ENCODE data around the gene ARHGAP32.

ARHGAP32 gene

DNA sequence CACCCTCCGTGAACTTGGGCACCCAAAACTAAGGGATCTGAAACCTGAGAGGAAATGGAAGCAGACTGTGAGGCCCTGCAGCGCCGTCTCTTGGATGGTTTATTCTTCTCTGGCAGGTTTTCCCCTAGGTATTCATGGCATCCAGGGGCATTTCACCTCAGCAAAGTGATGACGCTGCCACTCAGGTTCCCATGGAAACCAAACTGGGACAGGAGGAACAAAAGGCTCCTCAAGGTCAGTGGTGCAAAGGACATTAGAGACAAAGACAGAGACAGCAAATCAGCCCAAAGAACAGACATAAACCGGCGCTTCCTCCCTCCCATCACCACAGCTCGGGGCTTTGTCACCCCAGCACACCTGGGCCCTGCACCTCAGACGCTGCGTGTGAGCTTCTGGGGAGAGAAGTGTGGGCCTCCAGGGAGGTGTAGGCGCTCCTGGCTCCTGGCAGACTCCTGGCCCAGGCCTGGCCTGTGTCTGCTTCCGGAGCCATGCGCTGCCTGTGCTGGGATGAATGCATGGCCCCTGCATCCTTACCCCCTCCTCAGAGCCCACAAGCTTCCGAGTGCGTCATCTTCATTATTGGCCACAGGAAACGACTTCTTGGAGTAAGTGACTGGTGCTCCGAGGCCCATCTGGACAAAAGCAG is 255.4 kb downstream of the ARHGAP32 start:
- Mint-ChIP-seq H3K4me1 (ENCODE audit: low read depth) (no peaks in the 10 kb centered on the region), H3K27ac (no peak overlapping the region), H3K36me3 (no peaks in the 10 kb centered on the region), H3K4me3 (no peak overlapping the region), H3K27me3 (no peaks in the 10 kb centered on the region), H3K9me3 (ENCODE audit: low read depth) (no peaks in the 10 kb centered on the region)

DNA sequence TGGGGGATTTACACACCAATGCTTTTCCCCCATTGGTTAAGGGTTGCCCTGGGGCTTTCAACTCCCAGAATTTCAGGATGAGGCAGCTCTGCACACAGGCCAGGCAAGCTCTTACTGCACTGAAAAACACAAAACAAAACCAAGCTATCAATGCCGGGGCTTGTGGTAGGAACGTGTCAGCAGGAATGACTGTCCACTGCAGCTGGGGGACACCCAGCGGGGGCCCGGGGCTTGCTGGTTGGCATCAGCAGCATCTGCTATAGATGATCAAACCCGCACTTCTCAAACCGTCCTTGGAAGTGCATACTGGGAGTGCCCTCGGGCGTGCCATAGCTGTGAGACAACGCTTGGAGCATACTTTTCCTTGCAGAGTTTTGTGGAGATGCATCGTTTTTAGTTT is 257.2 kb downstream of the ARHGAP32 start:
- Mint-ChIP-seq H3K27ac (no peak overlapping the region), H3K4me3 (no peak overlapping the region), H3K36me3 (no peaks in the 10 kb centered on the region), H3K4me1 (ENCODE audit: low read depth) (no peaks in the 10 kb centered on the region), H3K9me3 (ENCODE audit: low read depth) (no peaks in the 10 kb centered on the region), H3K27me3 (no peaks in the 10 kb centered on the region)

DNA sequence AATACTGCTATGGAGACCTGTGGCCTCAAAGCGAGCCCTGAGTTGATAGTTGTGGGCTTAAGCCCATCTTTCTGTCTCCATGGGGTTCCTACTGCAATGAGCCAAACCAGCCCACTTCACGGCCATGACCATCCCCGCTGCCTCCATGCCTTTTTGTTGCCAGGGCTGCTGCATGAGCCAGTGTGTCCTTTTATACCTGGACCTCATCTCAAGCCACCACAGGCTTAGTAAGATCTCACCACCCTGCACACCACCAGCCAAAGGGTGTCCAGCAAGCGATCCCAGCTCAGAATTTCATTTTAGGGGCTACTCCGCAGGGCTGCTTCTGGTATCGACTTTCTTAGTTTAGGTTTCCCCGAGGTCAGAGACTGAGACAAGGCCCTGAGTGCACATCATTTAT is 257.8 kb downstream of the ARHGAP32 start:
- H3K27me3 Mint-ChIP-seq, result peaks cover under 1% of the 10 kb centered on the region

DNA sequence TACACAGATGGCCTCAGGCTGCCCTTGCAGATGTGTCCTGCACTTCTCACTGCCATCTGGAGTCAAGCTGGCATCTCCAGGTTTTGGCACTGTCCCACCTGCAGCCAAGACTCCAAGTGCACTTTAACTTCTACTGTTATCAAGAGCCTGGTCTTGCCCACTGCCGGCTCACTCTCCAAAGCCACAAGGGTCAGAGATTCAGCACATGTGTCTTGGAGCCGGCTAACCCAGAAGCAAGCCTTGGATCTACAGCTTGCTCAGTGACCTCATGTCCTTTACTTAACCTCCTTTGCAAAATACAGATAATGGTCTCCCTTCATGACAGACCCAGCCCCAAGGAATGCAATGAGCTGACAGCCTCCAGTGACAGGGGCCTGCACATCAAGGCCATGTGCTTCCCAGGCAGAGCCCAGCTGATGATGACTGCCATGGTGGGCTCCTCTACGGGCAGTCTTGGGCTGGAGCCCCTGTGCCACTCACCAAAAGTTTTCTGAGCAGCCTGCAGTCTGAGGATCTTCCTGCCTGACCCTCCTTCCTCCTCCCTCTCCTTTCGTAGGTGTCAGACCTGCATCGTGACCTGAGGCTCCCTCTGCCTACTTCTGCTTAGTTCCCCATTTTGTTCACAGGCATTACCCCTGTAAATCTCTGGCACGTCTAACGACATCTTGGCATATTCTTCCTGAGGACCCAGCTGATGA is 258.5 kb downstream of the ARHGAP32 start:
- no peaks in the 10 kb centered on the region for H3K9me3 Mint-ChIP-seq (ENCODE audit: low read depth)
- H3K36me3 Mint-ChIP-seq, result no peaks in the 10 kb centered on the region
- H3K4me3 Mint-ChIP-seq, result no peak overlapping the region
- peaks cover under 1% of the 10 kb centered on the region for H3K4me1 Mint-ChIP-seq (ENCODE audit: low read depth)
- H3K27me3 Mint-ChIP-seq, result peaks cover 2% of the 10 kb centered on the region
- no peak overlapping the region for H3K27ac Mint-ChIP-seq

More for the DNA sequence above, 257.8 kb downstream of the ARHGAP32 start:
- H3K27ac Mint-ChIP-seq, result no peak overlapping the region
- H3K4me3 Mint-ChIP-seq, result no peak overlapping the region
- no peaks in the 10 kb centered on the region for H3K4me1 Mint-ChIP-seq (ENCODE audit: low read depth)
- no peaks in the 10 kb centered on the region for H3K36me3 Mint-ChIP-seq
- no peaks in the 10 kb centered on the region for H3K9me3 Mint-ChIP-seq (ENCODE audit: low read depth)

DNA sequence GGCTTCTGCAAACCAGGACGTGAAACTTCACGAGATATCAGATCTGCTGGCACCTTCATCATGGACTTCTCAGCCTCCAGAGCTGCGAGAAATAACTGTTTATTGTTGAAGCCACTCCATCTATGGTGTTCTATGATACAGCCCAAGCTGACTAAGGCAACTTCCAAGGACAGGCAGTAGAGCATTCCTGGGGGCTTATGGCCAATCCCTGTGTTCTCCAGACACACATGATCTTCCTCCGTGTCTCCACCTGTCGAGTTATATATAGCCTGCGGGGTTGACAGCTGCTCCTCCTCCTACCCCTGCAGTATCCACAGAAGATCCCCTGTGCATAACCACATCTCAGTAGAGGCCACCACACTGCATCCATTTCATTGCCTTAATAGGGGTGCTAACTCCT is 260.5 kb downstream of the ARHGAP32 start:
- Mint-ChIP-seq H3K27ac (no peak overlapping the region), H3K36me3 (no peaks in the 10 kb centered on the region), H3K4me1 (ENCODE audit: low read depth) (peaks cover 8% of the 10 kb centered on the region), H3K4me3 (no peak overlapping the region), H3K9me3 (ENCODE audit: low read depth) (no peaks in the 10 kb centered on the region), H3K27me3 (peaks cover 2% of the 10 kb centered on the region)

DNA sequence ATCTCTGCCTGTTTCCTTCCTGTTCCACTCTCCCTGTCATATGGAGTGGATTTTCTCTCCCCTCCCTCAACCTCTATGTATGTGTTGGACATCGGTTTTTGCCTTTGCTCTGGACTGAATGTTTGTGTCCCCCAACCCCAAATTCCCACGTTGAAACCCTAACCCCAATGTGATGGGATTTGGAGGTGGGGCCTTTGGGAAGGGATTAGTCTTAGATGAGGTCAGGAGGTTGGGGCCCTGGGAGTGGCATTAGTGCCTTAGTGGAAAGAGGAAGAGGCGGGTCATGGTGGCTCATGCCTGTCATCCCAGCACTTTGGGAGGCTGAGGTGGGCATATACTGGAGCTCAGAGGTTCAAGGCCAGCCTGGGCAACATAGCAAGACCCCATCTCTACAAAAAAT is 261.1 kb downstream of the ARHGAP32 start:
- Mint-ChIP-seq H3K27ac (no peak overlapping the region), H3K36me3 (no peaks in the 10 kb centered on the region), H3K9me3 (ENCODE audit: low read depth) (no peaks in the 10 kb centered on the region), H3K4me1 (ENCODE audit: low read depth) (peaks cover 8% of the 10 kb centered on the region), H3K27me3 (peaks cover 2% of the 10 kb centered on the region), H3K4me3 (no peak overlapping the region)

DNA sequence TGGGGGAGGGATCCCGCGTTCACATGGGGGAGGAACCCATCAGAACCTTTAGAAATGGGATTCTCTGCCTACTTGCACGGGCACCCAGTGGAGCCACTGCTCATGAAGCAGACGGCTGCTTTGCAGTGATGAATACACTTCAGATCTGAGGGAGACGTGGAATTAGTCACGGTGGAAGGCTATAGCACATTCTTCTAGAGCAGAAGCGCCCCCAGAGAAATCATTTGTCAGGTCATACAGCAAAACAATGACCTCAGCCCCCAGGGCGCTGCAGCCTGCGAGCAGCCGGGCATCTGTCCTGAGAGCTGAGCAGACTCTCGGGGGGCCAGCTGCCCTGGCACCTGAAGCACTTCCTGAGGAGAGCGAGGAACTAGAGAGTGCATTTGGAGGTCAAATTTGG is 262.1 kb downstream of the ARHGAP32 start:
- H3K27me3 Mint-ChIP-seq, result peaks cover 2% of the 10 kb centered on the region
- H3K4me1 Mint-ChIP-seq (ENCODE audit: low read depth), result peaks cover 8% of the 10 kb centered on the region
- no peaks in the 10 kb centered on the region for H3K9me3 Mint-ChIP-seq (ENCODE audit: low read depth)
- H3K36me3 Mint-ChIP-seq, result no peaks in the 10 kb centered on the region
- no peak overlapping the region for H3K4me3 Mint-ChIP-seq
- no peak overlapping the region for H3K27ac Mint-ChIP-seq

DNA sequence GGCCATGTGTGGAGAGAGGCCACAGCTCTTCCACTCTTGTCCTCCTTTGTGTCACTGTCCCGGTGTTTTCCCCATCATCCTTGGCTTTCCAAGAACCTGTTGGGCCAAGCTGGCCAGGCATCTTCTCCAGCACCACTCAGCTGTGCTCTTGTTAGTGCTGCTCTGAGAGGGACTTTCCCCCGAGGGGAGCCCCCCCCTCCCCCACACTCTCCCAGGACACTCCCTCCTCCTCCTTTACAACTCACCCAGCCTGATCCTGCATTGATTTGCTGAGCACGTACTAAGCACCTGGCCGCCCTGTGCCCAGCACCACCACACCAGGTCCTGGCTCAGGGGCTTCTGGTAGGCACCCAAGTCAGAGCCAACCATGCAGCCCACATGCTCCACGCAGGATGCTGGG is 262.7 kb downstream of the ARHGAP32 start:
- Mint-ChIP-seq H3K4me1 (ENCODE audit: low read depth) (peaks cover 8% of the 10 kb centered on the region), H3K4me3 (no peak overlapping the region)

DNA sequence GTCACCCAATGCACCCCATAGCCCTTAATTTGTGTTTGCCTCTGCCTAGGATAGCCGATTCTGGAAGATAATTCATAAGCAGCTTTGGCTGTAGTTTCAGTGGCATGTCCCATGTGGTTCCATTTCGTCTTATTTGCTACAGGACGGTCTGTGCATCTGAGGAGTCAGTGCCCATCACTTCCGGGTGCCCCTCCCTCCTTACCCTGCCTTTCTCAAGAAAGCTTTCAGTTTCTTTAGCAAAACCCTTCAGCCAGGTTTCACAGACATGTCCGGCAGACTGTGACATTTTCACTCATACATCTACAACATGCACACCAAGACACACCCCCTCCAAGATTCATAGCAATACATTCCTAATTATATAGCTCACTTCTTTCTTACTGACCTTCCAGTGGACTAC is 263.7 kb downstream of the ARHGAP32 start:
- Mint-ChIP-seq H3K36me3 (no peaks in the 10 kb centered on the region), H3K27me3 (peaks cover 2% of the 10 kb centered on the region), H3K4me1 (ENCODE audit: low read depth) (peaks cover 8% of the 10 kb centered on the region), H3K9me3 (ENCODE audit: low read depth) (no peaks in the 10 kb centered on the region), H3K27ac (no peak overlapping the region), H3K4me3 (peak overlapping the region; percentile 0)

More for the DNA sequence above, 262.7 kb downstream of the ARHGAP32 start:
- H3K36me3 Mint-ChIP-seq, result no peaks in the 10 kb centered on the region
- peaks cover 2% of the 10 kb centered on the region for H3K27me3 Mint-ChIP-seq
- H3K27ac Mint-ChIP-seq, result no peak overlapping the region
- no peaks in the 10 kb centered on the region for H3K9me3 Mint-ChIP-seq (ENCODE audit: low read depth)

DNA sequence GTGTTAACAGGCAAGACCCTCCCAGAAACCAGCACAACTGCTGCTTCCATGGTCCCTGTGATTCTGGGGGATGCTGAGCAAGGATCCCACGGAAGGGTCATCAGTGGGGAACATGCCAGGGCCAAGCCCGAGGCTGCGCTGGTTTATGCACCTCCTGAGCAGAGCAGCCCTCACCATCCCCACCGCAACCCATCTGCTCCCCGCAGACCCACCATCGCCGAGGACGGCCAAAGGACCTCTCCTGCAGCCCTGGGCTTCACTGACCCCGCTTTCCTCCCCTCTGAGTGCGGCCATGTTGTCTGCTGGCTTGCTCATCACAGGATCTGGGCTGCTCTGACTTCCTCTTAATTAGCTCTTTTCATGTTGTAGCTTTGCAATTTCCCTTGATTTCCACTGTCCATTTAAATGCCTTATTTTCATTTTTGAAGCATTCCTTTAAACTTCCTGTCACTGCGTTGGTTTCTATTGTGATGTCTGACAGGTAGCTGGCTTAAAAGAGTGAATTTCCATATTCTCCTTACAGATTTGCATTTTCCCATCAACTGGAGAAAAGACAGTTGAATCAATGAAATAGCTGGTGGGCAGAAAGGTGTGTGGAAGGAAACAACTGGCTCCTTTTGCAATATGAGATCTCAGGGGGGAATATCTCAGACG is 264.3 kb downstream of the ARHGAP32 start:
- peaks cover 2% of the 10 kb centered on the region for H3K27me3 Mint-ChIP-seq
- no peaks in the 10 kb centered on the region for H3K36me3 Mint-ChIP-seq
- no peak overlapping the region for H3K4me3 Mint-ChIP-seq
- peaks cover 8% of the 10 kb centered on the region for H3K4me1 Mint-ChIP-seq (ENCODE audit: low read depth)
- H3K27ac Mint-ChIP-seq, result no peak overlapping the region
- H3K9me3 Mint-ChIP-seq (ENCODE audit: low read depth), result no peaks in the 10 kb centered on the region

DNA sequence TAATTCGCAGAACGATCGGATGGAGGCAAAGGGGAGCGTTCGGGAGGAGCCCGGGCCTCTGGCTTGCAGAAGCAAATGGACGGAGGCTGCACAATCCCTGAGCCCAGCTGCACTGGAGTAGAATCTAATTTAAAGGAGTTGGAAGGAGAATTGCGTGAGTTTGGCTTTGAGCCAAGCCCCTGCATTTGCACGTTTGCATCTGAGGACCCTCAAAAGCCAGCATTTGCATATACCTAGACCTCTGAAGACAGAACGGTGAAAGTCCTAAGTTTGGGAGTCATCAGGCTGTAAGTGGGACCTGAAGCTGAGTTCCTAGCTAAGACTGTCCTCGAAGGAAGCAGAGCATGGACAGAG is 265.0 kb downstream of the ARHGAP32 start:
- Mint-ChIP-seq H3K27me3 (peaks cover 2% of the 10 kb centered on the region), H3K4me3 (no peak overlapping the region), H3K9me3 (ENCODE audit: low read depth) (no peaks in the 10 kb centered on the region), H3K4me1 (ENCODE audit: low read depth) (peaks cover 8% of the 10 kb centered on the region), H3K36me3 (no peaks in the 10 kb centered on the region), H3K27ac (no peak overlapping the region)

DNA sequence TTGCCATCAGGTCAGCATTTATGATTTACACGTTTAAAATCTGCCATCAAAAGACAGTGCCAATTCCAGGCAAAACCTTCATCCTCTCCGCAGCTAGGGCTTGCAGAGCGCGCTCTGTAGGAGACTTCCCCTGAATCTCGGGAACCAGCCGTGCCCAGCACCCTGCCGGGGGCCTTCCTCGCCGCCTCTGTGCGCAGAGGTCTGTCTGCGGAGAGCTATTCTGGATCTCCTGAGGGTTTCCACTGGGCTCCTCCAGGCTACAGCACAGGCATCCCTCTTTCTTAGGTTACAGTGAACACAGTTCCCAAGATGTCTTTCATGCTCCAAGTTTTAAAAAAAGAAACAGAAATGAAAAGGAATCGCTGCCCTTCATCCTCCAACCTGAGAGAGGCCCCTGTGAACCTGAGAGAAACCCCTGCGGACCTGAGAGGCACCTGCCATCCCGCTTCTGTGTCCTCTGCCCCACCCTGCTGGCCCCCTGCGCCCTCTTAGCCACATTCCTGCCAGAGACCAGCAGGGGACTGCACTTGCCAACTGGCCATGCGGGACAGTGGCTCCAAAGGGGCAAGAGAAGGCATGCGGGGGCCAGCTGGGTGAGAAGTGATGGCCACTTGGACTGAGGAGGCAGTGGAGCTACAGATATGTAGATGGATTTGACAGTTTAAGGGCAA is 265.6 kb downstream of the ARHGAP32 start:
- Mint-ChIP-seq H3K4me1 (ENCODE audit: low read depth) (peaks cover 8% of the 10 kb centered on the region), H3K36me3 (no peaks in the 10 kb centered on the region), H3K27me3 (peaks cover 2% of the 10 kb centered on the region)

DNA sequence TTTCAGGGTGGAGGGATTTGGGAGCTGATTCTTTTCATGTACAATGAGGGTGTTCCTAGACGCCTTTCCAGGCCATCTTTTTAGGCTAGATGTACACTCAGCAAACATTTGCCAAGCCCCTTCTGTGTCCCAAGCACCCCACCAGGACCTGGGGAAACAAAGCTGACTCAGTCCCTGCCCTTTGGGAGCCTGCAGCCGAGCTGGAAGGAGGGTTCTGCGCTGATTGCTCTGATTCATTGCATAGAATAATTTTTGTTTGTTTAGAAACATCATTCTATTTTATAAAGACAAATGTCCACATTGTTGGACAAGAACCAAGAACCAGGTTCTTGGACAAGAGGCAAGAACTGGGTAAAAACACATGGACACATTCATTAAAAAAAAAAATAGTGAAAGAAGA is 266.1 kb downstream of the ARHGAP32 start:
- peaks cover 8% of the 10 kb centered on the region for H3K4me1 Mint-ChIP-seq (ENCODE audit: low read depth)
- H3K27me3 Mint-ChIP-seq, result peaks cover 2% of the 10 kb centered on the region
- no peaks in the 10 kb centered on the region for H3K36me3 Mint-ChIP-seq
- H3K27ac Mint-ChIP-seq, result no peak overlapping the region
- no peak overlapping the region for H3K4me3 Mint-ChIP-seq
- H3K9me3 Mint-ChIP-seq (ENCODE audit: low read depth), result no peaks in the 10 kb centered on the region

More for the DNA sequence above, 265.6 kb downstream of the ARHGAP32 start:
- no peak overlapping the region for H3K4me3 Mint-ChIP-seq
- no peak overlapping the region for H3K27ac Mint-ChIP-seq
- no peaks in the 10 kb centered on the region for H3K9me3 Mint-ChIP-seq (ENCODE audit: low read depth)

DNA sequence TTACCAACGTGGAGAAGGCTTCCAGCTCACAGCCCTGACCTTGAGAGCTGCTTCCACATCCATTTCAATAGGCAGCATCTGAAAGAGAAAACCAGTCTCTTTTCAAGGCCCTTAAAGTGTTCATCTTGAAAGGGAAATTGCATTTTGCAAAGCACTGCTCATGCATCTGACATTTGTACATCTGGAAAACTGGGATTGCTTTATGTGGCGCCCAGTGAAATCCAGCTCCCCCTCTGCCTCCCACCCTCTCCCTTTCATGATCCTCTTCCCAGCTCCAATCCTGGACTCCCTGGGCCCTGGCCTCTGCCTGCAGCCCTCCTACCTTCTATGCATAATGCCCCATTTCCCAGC is 266.9 kb downstream of the ARHGAP32 start:
- peaks cover 8% of the 10 kb centered on the region for H3K4me1 Mint-ChIP-seq (ENCODE audit: low read depth)
- H3K4me3 Mint-ChIP-seq, result no peak overlapping the region
- no peaks in the 10 kb centered on the region for H3K36me3 Mint-ChIP-seq
- peaks cover 2% of the 10 kb centered on the region for H3K27me3 Mint-ChIP-seq
- H3K27ac Mint-ChIP-seq, result no peak overlapping the region
- H3K9me3 Mint-ChIP-seq (ENCODE audit: low read depth), result no peaks in the 10 kb centered on the region

DNA sequence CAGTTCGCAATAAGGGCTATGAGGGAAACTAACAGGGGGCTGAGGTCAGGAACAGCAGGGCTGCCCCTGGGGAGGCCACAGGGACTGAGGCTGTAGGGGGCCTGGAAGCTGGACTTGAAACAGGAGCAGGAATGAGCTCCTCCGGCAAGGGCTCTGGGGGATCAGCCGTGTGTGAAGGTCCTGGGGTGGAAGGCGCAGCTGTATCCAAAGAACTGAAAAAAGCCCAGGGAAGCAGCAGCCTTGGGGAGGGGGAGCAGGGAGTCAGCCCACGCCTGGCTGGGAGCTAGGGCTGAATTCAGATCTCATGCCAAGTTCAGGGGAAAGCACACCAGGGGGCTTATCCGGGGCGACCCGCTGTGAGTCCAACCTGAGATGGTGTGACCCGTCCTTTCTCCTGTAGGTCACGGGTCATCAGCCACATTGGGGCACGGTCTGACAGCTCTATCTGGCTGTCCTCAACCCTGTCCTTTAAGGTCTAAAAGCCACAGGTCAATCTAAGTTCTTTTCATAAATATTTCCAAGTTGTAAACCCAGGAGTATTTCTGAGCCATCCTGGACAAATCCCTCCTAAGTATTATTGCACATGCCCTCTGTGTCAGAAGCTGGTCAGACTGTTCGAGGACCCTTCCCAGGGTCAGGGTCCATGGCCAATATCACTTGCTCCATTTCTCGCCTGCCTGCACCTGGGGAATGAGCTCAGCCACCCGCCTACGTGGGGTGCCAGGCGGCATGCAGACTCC is 267.4 kb downstream of the ARHGAP32 start:
- no peaks in the 10 kb centered on the region for H3K36me3 Mint-ChIP-seq
- H3K9me3 Mint-ChIP-seq (ENCODE audit: low read depth), result no peaks in the 10 kb centered on the region
- no peak overlapping the region for H3K27ac Mint-ChIP-seq
- H3K4me3 Mint-ChIP-seq, result no peak overlapping the region
- peaks cover 8% of the 10 kb centered on the region for H3K4me1 Mint-ChIP-seq (ENCODE audit: low read depth)
- peaks cover 2% of the 10 kb centered on the region for H3K27me3 Mint-ChIP-seq

Measured in activated naive CD8-positive, alpha-beta T cell (primary cell).